ENCODE results near the gene DAZL.

DAZL gene

GRCh38 chr3:16595778-16596177, 9.4 kb downstream of the DAZL start:
- DNase-seq (ENCODE audit: low spot score): no peak

GRCh38 chr3:16589867-16590624, 15.2 kb downstream of the DAZL start:
- no peak for DNase-seq (ENCODE audit: low spot score)

GRCh38 chr3:16589120-16589519, 16.1 kb downstream of the DAZL start:
- no peak for DNase-seq (ENCODE audit: low spot score)

- DNase-seq (ENCODE audit: low spot score): no peak
These were observed 17.6 kb downstream of the DAZL start for GRCh38 chr3:16587681-16588060.

- DNase-seq (ENCODE audit: low spot score): no peak
These were observed 18.1 kb downstream of the DAZL start for GRCh38 chr3:16587047-16587680.

GRCh38 chr3:16584880-16585279, 20.3 kb downstream of the DAZL start:
- DNase-seq (ENCODE audit: low spot score): no peak

- no peak for DNase-seq (ENCODE audit: low spot score)
These were observed 21.7 kb downstream of the DAZL start for GRCh38 chr3:16583551-16583950.

GRCh38 chr3:16570113-16570512, 35.1 kb downstream of the DAZL start:
- no peak for DNase-seq (ENCODE audit: low spot score)

- no peak for DNase-seq (ENCODE audit: low spot score)
These were observed 36.7 kb downstream of the DAZL start for GRCh38 chr3:16568532-16568931.

GRCh38 chr3:16568115-16568514, 37.1 kb downstream of the DAZL start:
- DNase-seq (ENCODE audit: low spot score): no peak

- DNase-seq (ENCODE audit: low spot score): no peak
These were observed 45.4 kb downstream of the DAZL start for GRCh38 chr3:16559653-16560365.

GRCh38 chr3:16554126-16554525, 51.1 kb downstream of the DAZL start:
- DNase-seq (ENCODE audit: low spot score): no peak

GRCh38 chr3:16552757-16553156, 52.5 kb downstream of the DAZL start:
- no peak for DNase-seq (ENCODE audit: low spot score)

- no peak for DNase-seq (ENCODE audit: low spot score)
These were observed 53.8 kb downstream of the DAZL start for GRCh38 chr3:16551342-16551976.

GRCh38 chr3:16550676-16551341, 54.4 kb downstream of the DAZL start:
- DNase-seq (ENCODE audit: low spot score): peak; percentile 79

- DNase-seq (ENCODE audit: low spot score): no peak
These were observed 54.9 kb downstream of the DAZL start for GRCh38 chr3:16550305-16550675.

GRCh38 chr3:16548721-16549120, 56.5 kb downstream of the DAZL start:
- no peak for DNase-seq (ENCODE audit: low spot score)

GRCh38 chr3:16547561-16548357, 57.5 kb downstream of the DAZL start:
- DNase-seq (ENCODE audit: low spot score): no peak

- no peak for DNase-seq (ENCODE audit: low spot score)
These were observed 58.8 kb downstream of the DAZL start for GRCh38 chr3:16546186-16547010.

GRCh38 chr3:16545413-16546185, 59.6 kb downstream of the DAZL start:
- no peak for DNase-seq (ENCODE audit: low spot score)
